HEK293 (cell line): ENCODE data around the gene AMZ1.

Experiments used
- CTCF ChIA-PET: fragments of 350-600 bp; formaldehyde crosslinking; extraction: SDS; loops from one replicate; lab custom pipeline; 2021; ENCODE audit warnings: antibody characterized with exemption; lab: Yijun Ruan, JAX
- POLR2A ChIA-PET: fragments of 300-600 bp; formaldehyde crosslinking; extraction: SDS; loops from one replicate; lab custom pipeline; 2020; ENCODE audit warnings: antibody characterized with exemption, inconsistent platforms; lab: Yijun Ruan, JAX
- H3K27ac ChIP-seq: fragments of 200-500 bp; sonication (Bioruptor generic); 2 replicates; pipeline ENCODE4 v1.5.1; 2014; ENCODE audit warnings: low read depth, low read length, control low read depth, inconsistent platforms; ENCODE audit errors: extremely low read depth
- H3K36me3 ChIP-seq, 2 experiments: fragments of 200-500 bp in 1 of 2; sonication (Bioruptor generic) in 1 of 2; 1 replicate in 1 of 2; 2 replicates in 1 of 2; pipeline ENCODE4 v1.5.1; 2014 to 2017; ENCODE audit warnings: inconsistent platforms in 2 of 2, low read length in 2 of 2; ENCODE audit not compliant: control insufficient read depth in 2 of 2, insufficient read depth in 1 of 2
- H3K4me1 ChIP-seq: fragments of 200-500 bp; sonication (Bioruptor generic); 2 replicates; pipeline ENCODE4 v1.5.1; 2014; ENCODE audit warnings: mild to moderate bottlenecking, low read length, inconsistent platforms; ENCODE audit not compliant: control insufficient read depth, insufficient read depth
- H3K4me3 ChIP-seq: 2 replicates; pipeline ENCODE4 v1.5.1; 2011; ENCODE audit warnings: low read depth, mild to moderate bottlenecking, control low read depth, low read length, moderate library complexity
- H3K9me3 ChIP-seq: fragments of 200-500 bp; sonication (Bioruptor generic); 2 replicates; pipeline ENCODE4 v1.5.1; 2014; ENCODE audit warnings: low read depth, low read length, inconsistent platforms; ENCODE audit not compliant: control insufficient read depth, insufficient read depth
- ZNF266 ChIP-seq: fragments of 450-650 bp; formaldehyde crosslinking; IDR thresholded peaks from 2 replicates; pipeline ENCODE4 v1.5.1; 2016; ENCODE audit warnings: missing biosample characterization, missing genetic modification characterization, low read depth
- ZNF600 ChIP-seq: fragments of 450-650 bp; formaldehyde crosslinking; IDR thresholded peaks from 2 replicates; pipeline ENCODE4 v1.5.1; 2016; ENCODE audit warnings: missing biosample characterization, missing genetic modification characterization
- ZSCAN16 ChIP-seq: fragments of 450-650 bp; formaldehyde crosslinking; IDR thresholded peaks from 2 replicates; pipeline ENCODE4 v1.5.1; 2016; ENCODE audit warnings: missing biosample characterization, missing genetic modification characterization
- TF ChIP-seq, protein P1 (sequence below): fragments of 450-650 bp; formaldehyde crosslinking; IDR thresholded peaks from 2 replicates; pipeline ENCODE4 v1.5.1; 2017; ENCODE audit warnings: missing biosample characterization, mild to moderate bottlenecking, missing genetic modification characterization, moderate library complexity
- TF ChIP-seq, protein P2 (sequence below): fragments of 450-650 bp; formaldehyde crosslinking; IDR thresholded peaks from 2 replicates; pipeline ENCODE4 v1.5.1; 2016; ENCODE audit warnings: missing biosample characterization, missing genetic modification characterization
- TF ChIP-seq, protein P3 (sequence below): fragments of 450-650 bp; formaldehyde crosslinking; IDR thresholded peaks from 2 replicates; pipeline ENCODE4 v1.5.1; 2016; ENCODE audit warnings: missing biosample characterization, missing genetic modification characterization
- TF ChIP-seq, protein P4 (sequence below): fragments of 450-650 bp; formaldehyde crosslinking; IDR thresholded peaks from 2 replicates; pipeline ENCODE4 v1.5.1; 2016; ENCODE audit warnings: missing biosample characterization, missing genetic modification characterization
- TF ChIP-seq, protein P5 (sequence below): fragments of 450-650 bp; formaldehyde crosslinking; IDR thresholded peaks from 2 replicates; pipeline ENCODE4 v1.5.1; 2016; ENCODE audit warnings: missing biosample characterization, missing genetic modification characterization

Gene AMZ1

DNA sequence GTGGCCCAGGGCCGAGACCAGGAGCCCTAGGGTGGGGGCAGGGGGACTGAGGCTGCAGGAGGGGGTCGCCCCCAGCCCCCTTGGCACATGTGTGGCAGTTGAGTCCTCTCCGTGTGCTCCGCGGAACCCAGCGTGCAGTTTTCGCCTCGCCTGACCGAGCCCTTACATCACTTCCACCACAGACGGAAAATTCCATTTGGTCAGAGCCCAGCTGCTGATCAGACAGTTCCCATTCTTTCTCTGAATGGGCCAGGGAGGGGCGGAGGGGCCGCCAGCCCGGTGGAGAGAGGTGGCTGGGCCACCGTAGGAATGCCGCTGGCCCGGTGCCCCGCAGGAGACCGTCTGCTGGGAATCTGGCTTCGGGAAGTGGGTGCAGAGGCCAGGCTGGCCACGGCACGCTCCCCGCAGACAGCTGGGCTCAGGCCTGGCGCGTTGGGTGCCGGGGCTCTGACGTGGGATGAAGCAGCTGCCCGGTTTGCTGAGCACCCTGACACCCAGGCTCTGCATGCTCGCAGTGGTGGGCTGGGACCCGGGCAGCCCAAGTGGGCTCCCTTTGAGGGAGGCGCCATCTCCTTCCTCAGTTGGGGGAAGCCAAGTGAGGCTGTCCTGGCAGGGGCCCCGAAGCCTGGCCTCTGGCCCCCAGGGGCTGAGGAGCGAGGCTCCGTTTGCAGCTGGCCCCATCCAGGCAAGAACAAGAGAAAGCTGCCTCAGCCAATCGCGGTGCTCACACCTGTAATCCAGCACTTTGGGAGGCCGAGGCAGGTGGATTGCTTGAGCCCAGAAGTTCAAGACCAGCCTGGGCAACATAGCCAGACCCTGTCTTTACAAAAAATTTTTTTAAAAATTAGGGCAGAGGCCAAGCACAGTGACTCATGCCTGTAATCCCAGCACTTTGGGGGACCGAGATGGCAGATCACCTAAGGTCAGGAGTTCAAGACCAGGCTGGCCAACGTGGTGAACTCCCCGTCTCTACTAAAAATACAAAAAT, 46.3 kb upstream of the AMZ1 start:
- H3K36me3 ChIP-seq: peaks cover 0 to 4% of the 10 kb centered on the region in 2 experiments; a peak in 1 of 3 replicates
- ChIA-PET CTCF (interaction anchor here (0.6 to 1.0 kb wide), 2 partner anchors 68 to 88 kb away, joined by 3 read pairs; no protein-coding TSS in a partner anchor), POLR2A (interaction anchor here (0.7 kb wide), 1 partner anchor 1620 kb away, joined by 3 read pairs; no protein-coding TSS in a partner anchor)
- H3K27ac ChIP-seq: no peak overlapping the region
- H3K4me1 ChIP-seq: no peaks in the 10 kb centered on the region
- no peak for TF ChIP-seq ZNF266
- TF ChIP-seq, protein P1, sequence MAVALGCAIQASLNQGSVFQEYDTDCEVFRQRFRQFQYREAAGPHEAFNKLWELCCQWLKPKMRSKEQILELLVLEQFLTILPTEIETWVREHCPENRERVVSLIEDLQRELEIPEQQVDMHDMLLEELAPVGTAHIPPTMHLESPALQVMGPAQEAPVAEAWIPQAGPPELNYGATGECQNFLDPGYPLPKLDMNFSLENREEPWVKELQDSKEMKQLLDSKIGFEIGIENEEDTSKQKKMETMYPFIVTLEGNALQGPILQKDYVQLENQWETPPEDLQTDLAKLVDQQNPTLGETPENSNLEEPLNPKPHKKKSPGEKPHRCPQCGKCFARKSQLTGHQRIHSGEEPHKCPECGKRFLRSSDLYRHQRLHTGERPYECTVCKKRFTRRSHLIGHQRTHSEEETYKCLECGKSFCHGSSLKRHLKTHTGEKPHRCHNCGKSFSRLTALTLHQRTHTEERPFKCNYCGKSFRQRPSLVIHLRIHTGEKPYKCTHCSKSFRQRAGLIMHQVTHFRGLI (tag by site-specific recombination): peak; percentile 70; the same call in 1 of the 2 replicates
- TF ChIP-seq, protein P2, sequence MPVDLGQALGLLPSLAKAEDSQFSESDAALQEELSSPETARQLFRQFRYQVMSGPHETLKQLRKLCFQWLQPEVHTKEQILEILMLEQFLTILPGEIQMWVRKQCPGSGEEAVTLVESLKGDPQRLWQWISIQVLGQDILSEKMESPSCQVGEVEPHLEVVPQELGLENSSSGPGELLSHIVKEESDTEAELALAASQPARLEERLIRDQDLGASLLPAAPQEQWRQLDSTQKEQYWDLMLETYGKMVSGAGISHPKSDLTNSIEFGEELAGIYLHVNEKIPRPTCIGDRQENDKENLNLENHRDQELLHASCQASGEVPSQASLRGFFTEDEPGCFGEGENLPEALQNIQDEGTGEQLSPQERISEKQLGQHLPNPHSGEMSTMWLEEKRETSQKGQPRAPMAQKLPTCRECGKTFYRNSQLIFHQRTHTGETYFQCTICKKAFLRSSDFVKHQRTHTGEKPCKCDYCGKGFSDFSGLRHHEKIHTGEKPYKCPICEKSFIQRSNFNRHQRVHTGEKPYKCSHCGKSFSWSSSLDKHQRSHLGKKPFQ (tag by site-specific recombination): no peak
- peak; percentile 66 for TF ChIP-seq ZNF600 (tag by site-specific recombination)
- TF ChIP-seq, protein P3, sequence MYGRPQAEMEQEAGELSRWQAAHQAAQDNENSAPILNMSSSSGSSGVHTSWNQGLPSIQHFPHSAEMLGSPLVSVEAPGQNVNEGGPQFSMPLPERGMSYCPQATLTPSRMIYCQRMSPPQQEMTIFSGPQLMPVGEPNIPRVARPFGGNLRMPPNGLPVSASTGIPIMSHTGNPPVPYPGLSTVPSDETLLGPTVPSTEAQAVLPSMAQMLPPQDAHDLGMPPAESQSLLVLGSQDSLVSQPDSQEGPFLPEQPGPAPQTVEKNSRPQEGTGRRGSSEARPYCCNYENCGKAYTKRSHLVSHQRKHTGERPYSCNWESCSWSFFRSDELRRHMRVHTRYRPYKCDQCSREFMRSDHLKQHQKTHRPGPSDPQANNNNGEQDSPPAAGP: no peak
- TF ChIP-seq ZSCAN16 (tag by site-specific recombination): 0 out of 2 replicates have a peak, but pooled peaks have one; percentile 56
- TF ChIP-seq, all 188 proteins: peak for 3
- H3K9me3 ChIP-seq: no peaks in the 10 kb centered on the region
- H3K4me3 ChIP-seq: no peak overlapping the region

DNA sequence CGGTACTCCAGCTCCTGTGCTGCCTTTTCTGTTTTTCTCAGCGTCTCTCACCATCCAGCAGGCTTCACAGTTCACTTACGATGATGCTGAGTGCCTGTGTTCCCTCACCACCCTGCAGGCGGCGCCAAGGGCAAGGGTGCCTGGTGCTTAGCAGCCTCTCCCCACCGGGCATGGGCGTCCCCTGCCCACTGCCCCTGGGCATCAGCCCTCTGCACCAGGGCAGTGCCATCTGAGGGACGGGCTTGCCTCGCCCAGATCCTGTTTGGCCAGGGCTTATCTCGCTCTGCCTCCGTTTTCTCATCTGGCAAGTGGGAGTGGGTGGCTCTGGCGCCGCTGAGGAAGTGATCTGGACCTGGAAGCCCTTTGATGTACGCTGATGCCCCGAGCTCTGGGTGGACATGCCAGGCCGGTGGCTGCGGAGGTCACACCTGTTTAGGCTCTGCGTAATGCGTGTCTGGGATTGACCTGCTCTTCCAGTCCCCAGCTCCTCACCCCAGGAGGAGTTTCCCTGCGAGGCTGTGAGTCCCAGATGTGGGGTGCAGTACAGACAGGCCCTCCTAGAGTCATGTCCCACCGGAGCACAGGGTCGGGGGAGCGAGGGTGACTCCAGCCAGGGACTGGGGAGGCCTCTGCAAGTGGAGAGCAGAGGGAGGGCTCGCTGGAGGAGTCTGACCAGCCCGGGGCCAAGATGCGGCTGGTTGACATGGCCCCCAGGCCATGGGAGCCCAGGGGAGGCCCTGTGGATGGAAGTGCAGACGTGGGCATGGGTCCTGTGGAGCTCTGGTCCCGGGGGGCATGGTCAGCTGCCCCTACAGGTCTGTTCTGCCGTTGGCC, 44.4 kb upstream of the AMZ1 start:
- TF ChIP-seq, protein P4, sequence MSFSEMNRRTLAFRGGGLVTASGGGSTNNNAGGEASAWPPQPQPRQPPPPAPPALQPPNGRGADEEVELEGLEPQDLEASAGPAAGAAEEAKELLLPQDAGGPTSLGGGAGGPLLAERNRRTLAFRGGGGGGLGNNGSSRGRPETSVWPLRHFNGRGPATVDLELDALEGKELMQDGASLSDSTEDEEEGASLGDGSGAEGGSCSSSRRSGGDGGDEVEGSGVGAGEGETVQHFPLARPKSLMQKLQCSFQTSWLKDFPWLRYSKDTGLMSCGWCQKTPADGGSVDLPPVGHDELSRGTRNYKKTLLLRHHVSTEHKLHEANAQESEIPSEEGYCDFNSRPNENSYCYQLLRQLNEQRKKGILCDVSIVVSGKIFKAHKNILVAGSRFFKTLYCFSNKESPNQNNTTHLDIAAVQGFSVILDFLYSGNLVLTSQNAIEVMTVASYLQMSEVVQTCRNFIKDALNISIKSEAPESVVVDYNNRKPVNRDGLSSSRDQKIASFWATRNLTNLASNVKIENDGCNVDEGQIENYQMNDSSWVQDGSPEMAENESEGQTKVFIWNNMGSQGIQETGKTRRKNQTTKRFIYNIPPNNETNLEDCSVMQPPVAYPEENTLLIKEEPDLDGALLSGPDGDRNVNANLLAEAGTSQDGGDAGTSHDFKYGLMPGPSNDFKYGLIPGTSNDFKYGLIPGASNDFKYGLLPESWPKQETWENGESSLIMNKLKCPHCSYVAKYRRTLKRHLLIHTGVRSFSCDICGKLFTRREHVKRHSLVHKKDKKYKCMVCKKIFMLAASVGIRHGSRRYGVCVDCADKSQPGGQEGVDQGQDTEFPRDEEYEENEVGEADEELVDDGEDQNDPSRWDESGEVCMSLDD (tag by site-specific recombination): no peak
- TF ChIP-seq, protein P5, sequence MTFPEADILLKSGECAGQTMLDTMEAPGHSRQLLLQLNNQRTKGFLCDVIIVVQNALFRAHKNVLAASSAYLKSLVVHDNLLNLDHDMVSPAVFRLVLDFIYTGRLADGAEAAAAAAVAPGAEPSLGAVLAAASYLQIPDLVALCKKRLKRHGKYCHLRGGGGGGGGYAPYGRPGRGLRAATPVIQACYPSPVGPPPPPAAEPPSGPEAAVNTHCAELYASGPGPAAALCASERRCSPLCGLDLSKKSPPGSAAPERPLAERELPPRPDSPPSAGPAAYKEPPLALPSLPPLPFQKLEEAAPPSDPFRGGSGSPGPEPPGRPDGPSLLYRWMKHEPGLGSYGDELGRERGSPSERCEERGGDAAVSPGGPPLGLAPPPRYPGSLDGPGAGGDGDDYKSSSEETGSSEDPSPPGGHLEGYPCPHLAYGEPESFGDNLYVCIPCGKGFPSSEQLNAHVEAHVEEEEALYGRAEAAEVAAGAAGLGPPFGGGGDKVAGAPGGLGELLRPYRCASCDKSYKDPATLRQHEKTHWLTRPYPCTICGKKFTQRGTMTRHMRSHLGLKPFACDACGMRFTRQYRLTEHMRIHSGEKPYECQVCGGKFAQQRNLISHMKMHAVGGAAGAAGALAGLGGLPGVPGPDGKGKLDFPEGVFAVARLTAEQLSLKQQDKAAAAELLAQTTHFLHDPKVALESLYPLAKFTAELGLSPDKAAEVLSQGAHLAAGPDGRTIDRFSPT (tag by site-specific recombination): peak; percentile 53; the same call in 1 of the 2 replicates
- H3K4me1 ChIP-seq: no peaks in the 10 kb centered on the region
- no peak overlapping the region for H3K27ac ChIP-seq
- CTCF ChIA-PET: interaction anchor here (0.6 to 1.0 kb wide), 3 partner anchors 35 to 581 kb away, joined by 3 to 4 read pairs (median 3); no protein-coding TSS in a partner anchor
- H3K9me3 ChIP-seq: no peaks in the 10 kb centered on the region
- H3K4me3 ChIP-seq: no peak overlapping the region
- peaks cover 0 to 18% of the 10 kb centered on the region in 2 experiments; a peak in 1 of 3 replicates for H3K36me3 ChIP-seq
- POLR2A ChIA-PET: interaction anchor here (0.6 kb wide), 2 partner anchors 48 to 1269 kb away, joined by 4 to 9 read pairs; no protein-coding TSS in a partner anchor
